CD4-positive, alpha-beta T cell treated with Interleukin-12 subunit alpha and Interleukin-12 subunit beta, for 1 hour (primary cell): ENCODE results near the gene FCGBP.
"Not testable (repeated sequence)": the region's sequence is repeated elsewhere in the genome, so short reads cannot be mapped to it uniquely, and the experiment has no call there.

Experiments
- DNase-seq: peaks from one replicate; pipeline ENCODE4 v3.0.0-alpha.2; 2020

Gene FCGBP

DNA sequence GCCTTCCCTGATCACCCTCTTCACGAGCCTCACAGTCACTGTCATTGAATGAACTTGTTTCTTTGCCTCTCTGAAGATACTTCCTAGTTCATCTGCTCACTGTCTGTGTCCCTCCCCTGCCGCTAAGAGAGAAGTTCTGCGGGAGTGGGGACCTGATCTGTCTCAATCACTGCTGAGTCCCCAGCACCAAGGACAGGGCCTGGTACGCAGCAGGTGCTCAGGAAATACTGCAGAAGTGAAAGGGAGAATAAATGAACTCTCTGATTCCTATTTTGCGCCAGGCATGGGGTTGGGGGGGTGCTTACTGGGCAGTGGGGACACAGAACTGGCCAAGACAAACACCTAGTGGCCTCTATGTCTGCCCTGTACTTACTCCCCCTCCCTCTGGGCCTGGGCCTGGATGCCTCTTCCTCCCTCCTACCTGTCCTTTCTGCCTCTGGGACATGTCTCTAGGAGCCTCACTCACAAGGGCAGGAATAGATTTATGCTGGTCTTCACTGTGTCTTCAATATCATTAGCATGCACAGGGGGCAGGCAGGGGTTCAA is 17.5 kb downstream of the FCGBP start:
- DNase-seq: no peak

DNA sequence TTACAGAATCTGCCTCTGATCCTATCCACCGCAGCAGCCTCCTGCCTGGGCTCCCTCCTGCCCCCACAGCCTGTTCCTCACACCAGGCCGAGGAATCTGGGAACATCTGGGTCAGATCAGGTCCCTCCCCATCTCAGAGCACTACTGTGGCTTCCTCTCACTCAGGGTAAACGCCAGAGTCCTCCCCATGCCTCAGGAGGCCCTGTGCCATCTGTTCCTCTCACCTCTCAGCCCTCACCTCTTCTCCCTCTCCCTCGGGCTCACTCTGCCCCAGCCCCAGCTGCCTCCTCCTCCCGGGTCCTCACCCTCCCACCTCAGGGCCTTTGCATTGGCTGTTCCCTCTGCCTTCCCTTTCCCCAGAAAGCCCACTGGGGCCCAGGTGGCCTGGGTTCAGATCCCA is 18.2 kb downstream of the FCGBP start:
- no peak for DNase-seq

DNA sequence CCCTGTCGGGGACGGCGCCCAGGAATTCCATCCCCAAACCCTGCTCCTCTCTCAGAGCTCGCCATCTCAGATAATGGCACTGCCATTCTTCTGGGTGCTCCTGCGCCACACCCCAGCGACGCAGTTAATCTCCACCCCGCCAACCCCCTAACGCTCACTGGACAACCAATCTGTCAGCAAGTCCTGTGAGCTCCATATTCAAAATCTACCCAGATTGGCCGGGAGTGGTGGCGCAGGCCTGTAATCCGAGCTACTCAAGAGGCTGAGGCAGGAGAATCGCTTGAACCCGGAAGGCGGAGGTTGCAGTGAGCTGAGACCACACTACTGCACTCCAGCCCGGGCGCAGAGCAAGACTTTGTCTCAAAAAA is 18.6 kb downstream of the FCGBP start:
- no peak for DNase-seq

DNA sequence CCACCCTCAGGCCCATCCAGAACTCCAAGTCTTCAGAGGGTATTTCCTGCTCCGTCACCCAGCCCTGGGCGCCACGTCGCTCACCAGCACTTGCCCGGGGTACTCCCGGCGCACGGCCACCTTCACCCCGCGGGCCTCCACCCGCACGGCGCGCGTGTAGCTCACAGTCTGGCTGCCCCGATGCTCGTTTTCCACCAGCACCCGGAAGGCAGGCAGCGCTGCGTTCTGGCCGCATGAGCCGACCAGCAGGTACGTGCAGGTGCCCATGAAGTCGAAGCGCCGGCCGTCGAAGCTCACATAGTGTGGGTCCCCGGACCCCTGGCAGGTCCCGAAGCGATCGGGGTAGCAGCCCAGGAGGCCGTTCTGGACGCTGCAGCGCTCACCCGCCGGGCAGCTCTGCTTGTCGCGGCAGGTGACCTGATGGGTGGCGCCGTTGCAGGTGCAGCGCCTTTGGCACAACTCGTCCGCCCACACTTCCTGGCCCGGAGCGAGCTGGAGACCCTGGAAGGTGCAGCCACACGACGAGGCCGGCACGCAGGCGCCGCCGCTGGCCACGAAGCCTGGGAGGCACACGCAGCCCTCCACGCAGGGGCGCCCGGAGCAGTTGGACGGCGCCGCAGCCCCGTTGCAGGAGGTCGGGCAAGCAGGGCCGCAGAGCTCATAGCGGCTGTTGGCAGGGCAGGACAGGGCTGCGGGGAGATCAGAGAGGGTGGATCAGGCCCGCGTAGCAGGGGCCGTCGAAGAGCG is 19.2 kb downstream of the FCGBP start:
- no peak for DNase-seq

DNA sequence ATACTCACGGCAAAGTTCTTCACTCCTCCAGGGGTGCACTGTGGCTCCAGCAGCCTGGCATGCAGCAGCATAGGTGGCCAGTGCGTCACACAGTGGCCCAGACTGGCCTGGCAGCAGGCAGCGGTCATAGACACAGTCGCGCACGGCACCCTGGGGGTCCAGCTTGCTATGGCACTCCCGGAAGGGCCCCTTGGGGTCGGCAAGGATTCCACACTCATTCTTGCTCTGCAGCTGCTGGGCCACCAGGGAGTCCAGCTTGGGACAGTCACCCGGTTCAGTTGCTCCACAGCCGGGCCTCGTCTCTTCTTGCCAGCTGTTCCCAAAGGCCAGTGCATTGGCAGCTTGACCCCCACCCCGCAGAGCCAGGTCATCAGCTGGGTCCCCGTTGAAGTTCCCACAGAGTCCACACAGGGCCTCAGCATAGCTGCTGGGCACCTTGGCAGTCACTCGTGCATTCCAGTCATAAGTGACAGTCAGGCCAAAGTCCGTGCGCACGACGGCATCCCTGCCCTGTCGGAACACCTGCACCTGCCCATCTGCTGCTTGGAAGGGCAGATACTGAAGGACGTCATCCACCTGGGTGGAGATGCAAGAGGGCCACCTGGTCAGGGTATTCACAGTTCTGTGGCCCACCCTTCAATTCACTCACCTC is 20.6 kb downstream of the FCGBP start:
- DNase-seq: no peak

DNA sequence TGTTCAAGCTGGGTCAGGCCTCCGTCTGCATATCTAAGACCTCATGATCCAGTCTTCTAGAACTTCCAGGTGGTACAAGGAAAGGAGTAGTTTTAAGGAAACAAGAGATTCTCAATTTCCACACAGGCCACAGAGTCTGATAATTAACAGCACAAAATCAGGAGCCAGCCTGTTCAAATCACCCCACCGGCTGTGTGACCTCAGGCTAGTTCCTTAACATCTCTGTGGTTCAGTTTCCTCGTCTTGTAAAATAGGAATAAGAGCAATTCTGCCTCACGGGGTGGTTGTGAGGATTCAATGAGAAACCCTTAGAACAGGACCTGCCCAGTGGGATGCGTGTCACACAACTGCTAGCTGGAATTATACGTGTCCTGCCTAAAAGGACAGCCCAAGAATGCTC is 25.6 kb downstream of the FCGBP start:
- DNase-seq: no peak

DNA sequence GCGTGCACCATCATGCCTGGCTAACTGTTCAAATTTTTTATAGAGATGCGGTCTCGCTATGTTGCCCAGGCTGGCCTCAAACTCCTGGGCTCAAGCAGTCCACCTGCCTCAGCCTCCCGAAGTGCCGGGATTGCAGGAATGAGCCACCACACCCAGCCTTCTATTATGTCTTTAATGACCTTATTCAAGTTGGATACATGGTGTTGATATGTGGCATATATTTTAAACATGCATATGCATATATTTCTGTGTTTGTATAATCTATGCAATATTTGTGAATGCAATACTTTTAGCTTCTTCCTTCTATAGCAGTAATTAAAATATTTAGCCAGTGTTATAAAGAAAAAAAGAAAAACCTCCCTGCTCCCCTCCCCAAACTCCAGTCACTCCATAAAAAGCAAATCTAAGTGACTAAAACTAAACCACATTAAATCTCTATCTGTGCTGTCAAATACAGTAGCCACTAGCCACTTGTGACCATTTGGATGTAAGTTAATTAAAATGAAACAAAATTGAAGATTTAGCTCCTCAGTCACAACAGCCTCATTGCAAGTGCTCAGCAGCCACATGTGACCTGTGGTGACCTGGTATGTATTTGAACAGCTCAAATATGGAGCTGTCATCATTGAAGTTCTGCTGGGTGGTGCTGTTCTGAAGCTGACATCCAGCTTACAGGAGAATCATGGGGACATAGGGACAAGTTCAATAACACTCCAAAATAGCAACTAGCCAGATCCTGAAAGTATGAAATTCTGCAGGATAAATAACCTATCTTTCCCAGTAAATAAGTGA is 27.4 kb downstream of the FCGBP start:
- DNase-seq: no peak

DNA sequence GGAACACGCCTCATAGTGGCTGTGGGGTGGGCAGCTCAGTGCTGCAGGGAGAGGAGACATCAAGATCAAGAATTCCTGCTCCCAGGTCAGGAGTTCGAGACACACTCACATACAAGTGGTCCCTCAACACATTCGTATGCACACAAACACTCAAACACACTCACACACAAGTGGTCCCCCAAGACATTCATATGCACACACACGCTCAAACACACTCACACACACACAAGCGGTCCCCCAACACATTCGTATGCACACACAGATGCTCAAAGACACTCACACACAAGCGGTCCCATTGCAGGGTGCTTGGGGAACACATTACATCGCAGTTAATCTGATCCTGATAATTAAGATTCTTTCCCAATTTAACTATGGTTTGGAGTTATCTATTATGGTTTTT is 28.2 kb downstream of the FCGBP start:
- DNase-seq: no peak

DNA sequence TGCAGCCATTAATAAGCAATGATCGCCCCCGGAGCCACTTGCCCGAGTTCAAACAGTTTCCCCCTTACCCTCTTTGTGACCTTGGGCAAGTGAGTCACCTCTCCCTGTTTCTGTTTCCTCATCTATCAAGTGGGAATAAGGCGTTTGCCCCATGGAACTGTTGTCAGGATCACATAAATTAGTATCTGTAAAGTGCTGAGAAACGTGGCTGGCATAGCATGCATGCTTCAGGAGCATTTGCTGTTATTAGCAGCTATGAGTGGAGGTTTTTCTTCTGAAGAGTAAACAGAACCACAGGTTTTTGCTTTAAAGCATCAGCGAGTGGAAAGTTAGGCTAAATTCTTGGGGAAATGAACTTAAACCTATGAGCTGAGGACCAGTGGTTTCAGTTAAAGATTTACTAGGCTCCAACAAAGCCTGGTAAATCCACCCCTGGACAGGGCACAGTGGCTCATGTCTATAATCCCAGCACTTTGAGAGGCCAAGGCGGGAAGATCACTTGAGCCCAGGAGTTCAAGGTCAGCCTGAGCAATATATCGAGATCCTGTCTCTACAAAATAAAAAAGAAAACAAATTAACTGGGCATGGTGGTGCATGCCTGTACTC is 30.8 kb downstream of the FCGBP start:
- DNase-seq: not testable (repeated sequence)

DNA sequence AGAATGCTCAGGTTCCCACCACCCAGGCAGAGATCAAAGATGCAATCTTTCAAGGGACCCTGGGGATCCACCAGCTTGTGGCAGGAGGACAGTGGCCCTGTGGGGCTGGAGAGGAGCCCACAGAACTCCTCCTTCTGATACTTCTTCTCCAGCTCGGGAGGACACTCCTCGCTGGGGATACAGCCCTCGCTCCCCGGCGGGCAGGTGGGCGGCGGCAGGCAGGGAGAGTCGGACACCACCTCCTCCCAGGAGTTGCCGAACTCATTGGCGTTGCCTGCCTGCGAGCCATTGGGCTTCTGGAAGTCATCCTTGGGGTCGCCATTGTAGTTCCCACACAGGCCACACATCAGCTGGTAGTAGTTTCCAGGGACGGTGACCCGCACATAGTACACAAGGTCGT is 32.1 kb downstream of the FCGBP start:
- not testable (repeated sequence) for DNase-seq

DNA sequence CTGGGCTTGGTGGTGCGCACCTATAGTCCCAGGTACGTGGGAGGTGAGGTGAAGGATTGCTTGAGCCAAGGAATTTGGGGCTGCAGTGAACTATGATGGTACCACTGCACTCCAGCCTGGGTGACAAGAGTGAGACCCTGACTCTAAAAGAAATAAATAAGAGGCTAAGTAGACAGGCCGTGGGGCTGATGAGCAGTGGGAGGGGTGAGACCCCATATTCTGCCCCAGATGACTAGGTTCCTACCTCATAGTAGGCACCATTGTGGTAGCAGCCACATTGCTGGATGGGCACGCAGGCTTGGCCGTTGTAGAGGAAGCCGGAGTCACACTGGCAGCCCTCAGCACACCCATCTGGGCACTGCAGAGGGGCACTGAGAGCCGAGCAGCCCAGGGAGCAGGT is 32.8 kb downstream of the FCGBP start:
- DNase-seq: not testable (repeated sequence)

DNA sequence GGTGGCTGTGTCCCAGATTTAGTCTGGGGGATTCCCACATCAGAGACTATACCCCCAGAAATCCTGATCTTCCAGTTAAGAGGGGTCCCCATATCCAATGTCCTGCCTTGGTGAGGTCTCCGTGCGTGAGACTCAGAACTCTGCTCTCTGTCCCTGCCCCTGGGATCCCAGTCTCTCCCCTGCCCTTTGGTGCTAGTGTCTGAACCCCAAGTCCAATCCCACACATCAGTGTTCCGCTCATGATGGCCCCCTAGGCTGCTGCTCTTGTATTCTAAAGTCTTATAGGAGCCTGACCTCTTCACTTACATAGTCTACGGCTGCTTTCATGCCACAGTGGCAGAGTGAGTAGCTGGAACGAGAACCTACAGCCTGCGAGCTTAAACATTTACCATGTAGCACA is 35.6 kb downstream of the FCGBP start:
- not testable (repeated sequence) for DNase-seq

DNA sequence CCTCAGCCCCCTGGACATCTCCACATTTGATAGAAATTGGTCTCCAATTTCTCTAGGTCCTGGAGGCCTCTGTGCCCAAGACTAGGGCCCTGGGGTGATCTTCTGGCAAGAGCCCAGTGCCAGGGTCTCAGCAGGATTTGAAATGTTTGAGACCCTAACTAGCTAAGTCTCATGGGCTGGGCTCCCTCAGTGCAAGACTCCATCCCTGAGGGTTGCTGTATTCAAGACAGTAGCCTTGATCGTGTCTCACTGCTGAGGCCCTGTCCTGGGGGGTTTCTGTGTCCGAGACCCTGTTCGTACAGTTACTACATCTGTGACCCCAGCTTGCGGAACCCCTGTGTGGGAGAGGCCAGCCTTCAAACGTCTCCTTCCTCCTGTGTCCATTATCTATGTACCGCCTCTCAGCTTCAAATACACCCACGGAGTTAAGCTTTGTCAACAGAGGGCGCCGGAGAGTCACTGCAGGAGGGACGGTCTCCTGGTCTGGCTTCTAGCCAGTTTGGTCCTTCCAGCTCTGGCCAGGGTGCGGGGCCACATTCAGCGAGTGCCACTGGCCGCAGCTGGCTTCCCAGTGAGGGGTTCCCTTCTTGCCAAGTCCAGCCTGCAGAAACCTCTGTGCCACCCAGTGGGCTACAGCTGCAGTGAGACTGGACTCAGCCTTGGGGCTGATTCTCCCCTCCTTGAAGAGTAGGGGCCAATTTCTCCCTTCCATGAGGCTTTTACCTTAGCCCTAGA is 36.8 kb downstream of the FCGBP start:
- peak; percentile 32 for DNase-seq

DNA sequence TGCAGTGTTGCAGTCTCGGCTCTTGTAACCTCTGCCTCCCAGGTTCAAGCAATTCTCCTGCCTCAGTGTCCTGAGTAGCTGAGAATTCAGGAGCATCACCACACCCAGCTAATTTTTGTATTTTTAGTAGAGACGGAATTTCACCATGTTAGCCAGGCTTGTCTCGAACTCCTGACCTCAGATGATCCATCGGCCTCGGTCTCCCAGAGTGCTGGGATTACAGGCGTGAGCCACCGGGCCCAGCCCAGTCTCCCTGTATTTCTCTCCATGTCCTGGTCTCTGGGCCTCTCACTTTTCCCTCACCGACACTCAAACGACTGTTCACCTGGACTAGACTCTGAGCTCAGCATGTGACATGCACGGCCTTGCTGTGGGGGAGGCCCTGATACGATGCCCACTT is 39.3 kb downstream of the FCGBP start:
- not testable (repeated sequence) for DNase-seq

DNA sequence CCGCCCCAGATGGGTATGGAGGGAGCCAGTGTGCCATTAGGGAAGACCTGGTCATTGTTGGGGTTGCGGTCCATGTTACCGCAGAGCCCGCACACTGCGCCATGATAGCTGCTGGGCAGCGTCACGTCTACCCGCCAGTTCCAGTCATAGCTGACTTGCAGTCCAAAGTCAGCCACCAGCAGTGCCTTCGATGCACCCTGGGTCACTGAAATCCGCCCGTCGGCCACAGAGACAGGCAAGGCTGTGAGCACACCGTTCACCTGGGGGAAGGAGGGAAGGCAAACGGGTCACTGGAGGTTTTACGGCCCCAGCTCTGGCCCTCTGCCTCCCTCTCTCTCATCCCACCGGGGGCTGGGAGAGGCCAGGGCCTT is 40.2 kb downstream of the FCGBP start:
- not testable (repeated sequence) for DNase-seq

DNA sequence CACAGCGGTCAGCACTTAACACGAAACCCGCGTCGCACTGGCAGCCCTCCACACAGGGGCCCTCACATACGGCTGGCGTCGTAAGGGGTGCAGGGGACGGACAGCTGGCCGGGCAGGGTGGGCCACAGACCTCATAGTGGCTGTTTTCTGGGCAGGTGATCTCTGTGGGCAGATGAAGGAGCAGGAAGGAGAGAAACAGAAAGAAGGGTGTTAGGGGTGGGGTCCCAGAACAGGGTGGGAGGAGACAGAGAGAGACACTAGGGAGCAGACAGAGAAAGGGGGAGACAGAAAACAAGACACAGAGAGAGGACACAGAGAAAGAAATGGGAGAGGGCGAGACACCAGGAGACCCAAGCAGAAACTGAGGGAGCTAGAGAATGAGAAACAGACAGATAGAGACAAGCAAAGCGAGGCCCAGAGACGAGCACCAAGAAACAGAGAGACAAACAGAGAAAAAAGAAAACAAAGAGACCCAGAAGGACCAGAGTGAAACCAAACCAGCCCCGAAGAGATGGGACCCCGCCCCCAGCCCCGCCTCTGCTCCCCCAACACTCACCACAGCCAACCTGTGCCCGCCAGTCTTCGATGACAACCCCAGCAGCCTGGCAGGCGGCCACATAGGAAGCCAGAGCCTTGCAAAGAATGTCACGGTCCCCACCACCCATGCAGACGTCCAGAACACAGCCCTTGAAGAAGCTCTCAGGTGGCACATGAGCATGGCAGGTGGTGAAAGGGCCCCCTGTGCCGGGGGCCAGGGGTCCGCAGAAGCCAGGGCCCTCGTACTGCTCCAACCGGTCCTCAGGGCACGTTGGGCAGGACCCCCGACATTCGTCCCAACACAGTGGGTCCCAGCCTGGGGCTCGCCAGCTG is 40.8 kb downstream of the FCGBP start:
- peak; percentile 56 for DNase-seq

DNA sequence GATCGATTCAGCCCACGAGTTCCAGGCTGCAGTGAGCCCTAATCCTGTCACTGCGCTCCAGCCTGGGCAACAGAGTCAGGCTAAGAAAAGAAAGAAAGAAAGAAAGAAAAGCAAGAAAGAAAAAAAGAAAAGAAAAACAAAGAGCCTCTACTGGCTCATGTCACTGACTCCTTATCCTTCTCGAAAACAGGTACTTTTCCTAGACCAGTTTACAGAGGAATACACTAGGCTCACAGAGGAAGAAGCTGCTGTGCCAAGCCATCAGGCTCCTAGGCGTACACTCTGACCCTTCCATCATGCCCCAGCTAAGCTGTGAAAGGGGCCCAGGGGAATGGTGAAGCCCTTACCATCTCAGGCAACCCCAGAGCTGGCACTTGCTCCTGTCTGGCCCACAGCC is 41.9 kb downstream of the FCGBP start:
- not testable (repeated sequence) for DNase-seq

DNA sequence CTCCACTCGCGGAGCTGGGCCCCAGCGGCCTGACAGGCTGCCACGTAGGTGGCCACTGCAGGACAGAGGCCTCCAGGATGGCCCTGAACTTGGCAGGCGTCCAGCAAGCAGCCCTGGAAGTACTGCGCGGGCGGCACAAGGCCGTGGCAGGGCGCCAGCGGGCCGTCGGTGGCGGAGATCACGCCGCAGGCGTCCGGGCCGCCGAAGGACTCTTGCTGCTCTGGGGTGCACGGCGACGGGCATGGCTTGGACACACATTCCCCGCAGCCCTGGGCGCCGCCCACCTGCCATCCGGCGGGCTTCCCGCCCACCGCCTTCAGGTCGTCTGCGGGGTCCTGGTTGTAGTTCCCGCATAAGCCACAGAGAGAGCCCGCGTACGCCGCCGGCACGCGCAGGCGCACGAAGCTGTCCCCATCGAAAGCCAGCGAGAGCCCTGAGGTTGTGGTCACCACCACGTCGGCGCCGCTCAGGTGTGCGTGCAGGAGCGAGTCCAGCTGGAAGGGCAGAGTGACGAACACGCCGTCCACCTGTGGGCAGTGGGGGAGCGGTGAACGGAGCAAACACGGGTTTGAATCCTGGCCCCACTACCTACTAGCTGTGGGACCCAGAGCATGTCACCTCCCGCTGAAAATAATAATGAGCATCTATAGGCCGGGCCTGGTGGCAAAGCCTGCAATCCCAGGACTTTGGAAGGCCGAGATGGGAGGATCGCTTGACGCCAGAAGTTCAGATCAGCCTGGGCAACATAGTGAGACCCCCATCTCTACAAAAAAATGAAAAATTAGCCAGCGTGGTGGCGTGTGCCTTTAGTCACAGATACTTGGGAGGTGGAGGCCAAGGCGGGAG is 42.6 kb downstream of the FCGBP start:
- not testable (repeated sequence) for DNase-seq

DNA sequence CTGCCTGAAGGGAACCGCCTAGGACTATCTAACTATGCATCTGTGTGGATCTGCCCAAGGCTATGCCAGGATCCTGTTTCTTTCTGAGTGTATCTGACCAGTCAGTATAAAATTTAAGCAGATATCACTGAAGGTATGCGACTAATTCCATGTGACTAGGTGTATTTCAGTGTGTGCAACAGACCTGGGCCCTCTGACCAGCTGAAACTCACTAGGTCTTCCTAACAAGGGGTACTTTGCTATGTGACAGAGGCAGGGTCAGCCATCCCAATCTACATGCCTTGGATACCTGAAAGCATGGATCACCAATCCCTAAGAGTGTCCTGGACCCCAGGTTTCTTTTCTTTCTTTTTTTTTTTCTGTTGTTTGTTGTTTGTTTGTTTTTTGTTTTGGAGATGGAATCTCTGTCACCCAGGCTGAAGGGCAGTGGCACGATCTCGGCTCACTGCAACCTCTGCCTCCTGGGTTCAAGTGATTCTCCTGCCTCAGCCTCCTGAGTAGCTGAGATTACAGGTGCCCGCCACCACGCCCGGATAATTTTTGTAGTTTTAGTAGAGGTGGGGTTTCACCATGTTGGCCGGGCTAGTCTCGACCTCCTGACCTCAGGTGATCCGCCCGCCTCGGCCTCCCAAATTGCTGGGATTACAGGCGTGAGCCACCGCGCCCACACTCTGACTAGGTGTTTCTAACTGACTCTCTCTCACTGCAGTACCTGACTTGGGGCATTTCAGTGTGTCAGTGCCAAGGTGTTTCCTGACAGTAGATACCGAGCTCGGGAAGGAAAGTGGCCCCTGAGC is 43.5 kb downstream of the FCGBP start:
- DNase-seq: no peak
